Testis (tissue), 3 donors: ENCODE results near the gene MAP3K9. TPM values are rescaled to one million over a fixed set of nuclear protein-coding genes. Genes with fewer than 3 reads are reported as not detected.

Source experiments
- DNase-seq: peaks from one replicate; pipeline ENCODE4 v3.0.0-alpha.2; 2019
- H3K27ac ChIP-seq, 2 donors: fragments of 200-600 bp; sonication (generic); one replicate each; pipeline ENCODE4 v1.5.1; 2019
- H3K27me3 ChIP-seq: fragments of 200-600 bp; sonication (generic); one replicate; pipeline ENCODE4 v1.5.1; 2019
- H3K36me3 ChIP-seq: fragments of 200-600 bp; sonication (generic); one replicate; pipeline ENCODE4 v1.5.1; 2017; ENCODE audit warnings: low read depth; ENCODE audit errors: missing control alignments
- H3K4me1 ChIP-seq: fragments of 200-600 bp; sonication (generic); one replicate; pipeline ENCODE4 v1.5.1; 2019
- H3K4me3 ChIP-seq, 2 donors: fragments of 200-600 bp; sonication (generic); one replicate each; pipeline ENCODE4 v1.5.1; 2017 to 2019
- H3K9me3 ChIP-seq: fragments of 200-600 bp; sonication (generic); one replicate; pipeline ENCODE4 v1.5.1; 2017
- POLR2A ChIP-seq: fragments of 450-650 bp; IDR thresholded peaks from one replicate; pipeline ENCODE4 v1.6.1; 2017; ENCODE audit warnings: antibody characterized with exemption, mild to moderate bottlenecking, moderate library complexity
- WGBS, 2 donors: methylation state at CpG; one replicate each; pipeline ENCODE4 v1.1.5; 2018; 5-methylcytosine and 5-hydroxymethylcytosine counted together
- intact Hi-C: fragments of 100-400 bp; cut with DNase I; formaldehyde crosslinking; loops from one replicate; pipeline ENCODE4 v1.15.1; 2023; ENCODE audit warnings: low total_unique reads
- polyA plus RNA-seq: library from polyadenylated mRNA; stranded (reverse); fragments of 350-450 nt; fragmentation: Illumina TruSeq; extraction: RNeasy Lipid Tissue Mini Kit (QIAGEN cat#74804); gene quantifications from one replicate; pipeline ENCODE4 v1.2.3, GENCODE V29; 2014; ENCODE audit warnings: low read depth, low replicate concordance; ENCODE audit not compliant: insufficient read depth
- total RNA-seq, 2 donors: library from RNA; depleted of rRNA; stranded (reverse); fragments of >200 nt; gene quantifications; one replicate each; pipeline ENCODE4 v1.2.3, GENCODE V29; 2016
- TF ChIP-seq, protein P1 (sequence below), 3 experiments: fragments of 450-650 bp in 2 of 3; fragments of 200-600 bp in 1 of 3; sonication (generic) in 1 of 3; IDR thresholded peaks; one replicate each; pipeline ENCODE4 v1.5.1; 2016 to 2019; ENCODE audit warnings: antibody characterized with exemption in 3 of 3, mild to moderate bottlenecking in 2 of 3, moderate library complexity in 1 of 3

MAP3K9 gene
- total and polyA plus RNA-seq, 3 donors from 2014 or later = 17.4 to 22.5 (median 18.0) TPM

DNA sequence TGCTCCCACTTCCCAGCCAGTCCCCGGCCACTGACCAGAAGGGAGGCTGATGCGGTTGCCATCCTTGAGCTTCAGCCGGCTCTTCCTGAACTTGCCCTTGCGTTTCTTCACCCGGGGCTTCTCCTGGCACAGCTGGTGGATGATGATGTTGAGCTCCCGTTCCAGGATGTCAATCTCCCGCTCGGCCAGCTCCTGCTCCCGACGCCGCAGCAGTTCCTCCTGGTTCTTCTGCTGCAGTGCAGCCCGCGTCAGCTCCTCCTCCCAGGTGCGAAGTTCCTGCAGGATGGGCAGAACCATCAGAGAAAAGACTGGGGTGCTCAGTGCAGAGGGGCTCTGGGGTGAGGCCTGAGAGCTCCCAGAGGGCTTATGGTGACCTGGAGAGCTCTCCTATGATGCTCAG is 67.0 kb downstream of the MAP3K9 start:
- H3K4me1 ChIP-seq = no peaks in the 10 kb centered on the region
- no peak for DNase-seq
- H3K27me3 ChIP-seq = no peaks in the 10 kb centered on the region
- no peak overlapping the region for H3K27ac ChIP-seq
- 92 to 93% methylated on average over 14 of the region's 14 CpGs for WGBS, 2 donors
- TF ChIP-seq, protein P1, sequence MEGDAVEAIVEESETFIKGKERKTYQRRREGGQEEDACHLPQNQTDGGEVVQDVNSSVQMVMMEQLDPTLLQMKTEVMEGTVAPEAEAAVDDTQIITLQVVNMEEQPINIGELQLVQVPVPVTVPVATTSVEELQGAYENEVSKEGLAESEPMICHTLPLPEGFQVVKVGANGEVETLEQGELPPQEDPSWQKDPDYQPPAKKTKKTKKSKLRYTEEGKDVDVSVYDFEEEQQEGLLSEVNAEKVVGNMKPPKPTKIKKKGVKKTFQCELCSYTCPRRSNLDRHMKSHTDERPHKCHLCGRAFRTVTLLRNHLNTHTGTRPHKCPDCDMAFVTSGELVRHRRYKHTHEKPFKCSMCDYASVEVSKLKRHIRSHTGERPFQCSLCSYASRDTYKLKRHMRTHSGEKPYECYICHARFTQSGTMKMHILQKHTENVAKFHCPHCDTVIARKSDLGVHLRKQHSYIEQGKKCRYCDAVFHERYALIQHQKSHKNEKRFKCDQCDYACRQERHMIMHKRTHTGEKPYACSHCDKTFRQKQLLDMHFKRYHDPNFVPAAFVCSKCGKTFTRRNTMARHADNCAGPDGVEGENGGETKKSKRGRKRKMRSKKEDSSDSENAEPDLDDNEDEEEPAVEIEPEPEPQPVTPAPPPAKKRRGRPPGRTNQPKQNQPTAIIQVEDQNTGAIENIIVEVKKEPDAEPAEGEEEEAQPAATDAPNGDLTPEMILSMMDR (IDR thresholded peaks at IDR 0.05) = no peak
- no peak for TF ChIP-seq POLR2A
- no peaks in the 10 kb centered on the region for H3K36me3 ChIP-seq
- intact Hi-C loops = no loop called here
- H3K9me3 ChIP-seq = no peaks in the 10 kb centered on the region
- no peak overlapping the region for H3K4me3 ChIP-seq

GRCh38 chr14:70741482-70741881 is 67.8 kb downstream of the MAP3K9 start:
- WGBS, 2 donors = 67 to 85% methylated on average over 6 of the region's 6 CpGs
- Histone ChIP-seq H3K4me3 (no peak overlapping the region), H3K27me3 (no peaks in the 10 kb centered on the region), H3K27ac (no peak overlapping the region), H3K9me3 (no peaks in the 10 kb centered on the region), H3K4me1 (no peaks in the 10 kb centered on the region), H3K36me3 (no peaks in the 10 kb centered on the region)
- no peak for TF ChIP-seq POLR2A
- TF ChIP-seq, protein P1 (IDR thresholded peaks at IDR 0.05) = no peak
- intact Hi-C loops = no loop called here
- no peak for DNase-seq

GRCh38 chr14:70735043-70735442 is 74.3 kb downstream of the MAP3K9 start:
- Histone ChIP-seq H3K4me1 (no peaks in the 10 kb centered on the region), H3K27me3 (no peaks in the 10 kb centered on the region), H3K36me3 (no peaks in the 10 kb centered on the region), H3K9me3 (no peaks in the 10 kb centered on the region), H3K27ac (no peak overlapping the region), H3K4me3 (no peak overlapping the region)
- intact Hi-C loops = no loop called here
- no peak for TF ChIP-seq POLR2A
- TF ChIP-seq, protein P1 (IDR thresholded peaks at IDR 0.05) = no peak
- DNase-seq = no peak
- 33 to 34% methylated on average over 4 of the region's 4 CpGs for WGBS, 2 donors

DNA sequence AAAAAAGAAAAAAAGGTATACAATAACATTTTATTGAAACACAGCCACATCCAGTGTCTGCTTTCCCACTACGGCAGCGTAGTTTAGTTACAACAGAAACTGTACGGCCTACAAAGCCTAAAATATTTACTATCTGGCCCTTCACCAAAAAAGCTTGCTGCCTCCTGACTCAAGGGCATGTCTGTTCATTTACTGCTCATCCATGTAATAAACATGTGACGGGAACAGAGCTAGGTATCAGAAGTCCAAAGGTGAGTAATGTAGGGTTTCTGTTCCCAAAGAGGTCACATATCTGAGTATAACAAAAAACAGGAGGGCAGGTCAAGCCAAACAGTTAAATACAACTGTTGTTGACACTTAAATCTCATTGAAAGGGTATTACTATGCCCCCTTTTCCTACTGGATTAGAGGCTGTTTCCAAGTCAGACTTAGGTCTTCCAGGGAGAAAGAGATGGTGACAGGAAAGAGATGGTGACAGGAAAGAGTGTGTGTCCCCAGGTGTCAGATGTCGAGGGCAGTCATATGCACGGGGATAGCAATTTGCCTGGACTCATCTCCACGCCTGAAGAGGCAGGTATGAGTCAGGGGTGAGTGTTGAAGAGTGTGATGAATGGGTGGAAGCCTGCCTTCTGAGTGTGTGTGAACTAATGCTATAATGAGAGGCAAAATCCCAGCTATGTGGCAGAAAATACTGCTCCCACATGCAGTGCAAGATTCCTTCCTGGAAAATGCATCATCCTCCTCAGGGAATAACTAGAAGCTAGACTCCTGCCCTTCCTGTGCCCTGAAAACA is 77.7 kb downstream of the MAP3K9 start:
- intact Hi-C loops = no loop called here
- DNase-seq = no peak
- TF ChIP-seq, protein P1 (IDR thresholded peaks at IDR 0.05) = no peak
- no peak for TF ChIP-seq POLR2A
- WGBS, 2 donors = 84 to 87% methylated on average over 7 of the region's 7 CpGs
- Histone ChIP-seq H3K9me3 (no peaks in the 10 kb centered on the region), H3K27me3 (no peaks in the 10 kb centered on the region), H3K36me3 (no peaks in the 10 kb centered on the region), H3K4me3 (no peak overlapping the region), H3K27ac (no peak overlapping the region), H3K4me1 (no peaks in the 10 kb centered on the region)

DNA sequence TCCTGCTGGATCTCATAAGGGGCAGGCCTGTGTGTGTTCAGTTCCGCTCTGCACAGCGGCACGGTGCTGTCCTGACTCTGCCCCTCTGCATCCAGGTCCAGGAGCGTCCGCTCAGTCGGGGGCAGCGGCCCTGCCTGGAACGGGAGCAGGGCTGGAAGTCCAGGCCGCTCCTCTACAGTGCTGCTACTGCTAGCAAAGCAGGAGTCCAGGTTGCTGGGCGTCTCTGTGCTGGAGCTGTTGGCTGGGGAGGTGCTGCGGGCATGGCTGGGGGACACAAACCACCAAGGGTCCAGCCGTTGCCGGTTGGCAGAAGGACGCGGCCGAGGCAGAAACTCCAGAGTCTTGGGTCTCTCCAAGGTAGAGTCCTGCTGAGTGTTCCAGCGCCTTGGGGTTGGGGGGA is 78.9 kb downstream of the MAP3K9 start:
- no peaks in the 10 kb centered on the region for H3K9me3 ChIP-seq
- TF ChIP-seq, protein P1 (IDR thresholded peaks at IDR 0.05) = no peak
- TF ChIP-seq POLR2A = no peak
- H3K36me3 ChIP-seq = no peaks in the 10 kb centered on the region
- 96 to 99% methylated on average over 4 to 17 of the region's 17 CpGs for WGBS, 2 donors
- no peaks in the 10 kb centered on the region for H3K27me3 ChIP-seq
- H3K4me1 ChIP-seq = no peaks in the 10 kb centered on the region
- H3K4me3 ChIP-seq = no peak overlapping the region
- DNase-seq = no peak
- intact Hi-C loops = no loop called here
- no peak overlapping the region for H3K27ac ChIP-seq
